ENCODE measurements around the gene CDKAL1. TPM values are rescaled to one million over a fixed set of nuclear protein-coding genes. Genes with fewer than 3 reads are reported as not detected.
A peak's percentile ranks its signal among the peaks of the same experiment; 100 is the strongest.
"Not testable (repeated sequence)": the region's sequence is repeated elsewhere in the genome, so short reads cannot be mapped to it uniquely, and the experiment has no call there.

CDKAL1 gene
- 12.4 and 13.1 TPM in 2 replicates for total RNA-seq (2012; rRNA removed)

- H3K4me3 ChIP-seq (ENCODE audit: low read length): peak within 1 kb of the TSS; percentile 85
Measured at GRCh38 chr6:20534295-20535262, at the start of gene CDKAL1. TSS of gene CDKAL1 (plus strand) at chr6:20534457. CDS start at chr6:20546351, 11,894 bp downstream.

GRCh38 chr6:20486641-20487040, 47.6 kb upstream of the CDKAL1 start:
- Histone ChIP-seq H3K4me1 (ENCODE audit: control insufficient read depth, insufficient read depth, low read length) (no peaks in the 10 kb centered on the region), H3K36me3 (ENCODE audit: insufficient read depth, low read length) (peaks cover 76% of the 10 kb centered on the region), H3K4me3 (ENCODE audit: low read length) (no peak overlapping the region), H3K4me2 (ENCODE audit: low read length) (no peak overlapping the region), H3K9me3 (replicated peaks; ENCODE audit: low read length) (no peaks in the 10 kb centered on the region), H3K9ac (ENCODE audit: low read depth, low read length) (no peak overlapping the region), H3K27me3 (ENCODE audit: control insufficient read depth, insufficient read depth, low read length) (no peaks in the 10 kb centered on the region)

More at GRCh38 chr6:20534295-20535262, at the start of gene CDKAL1:
- Histone ChIP-seq H3K27me3 (ENCODE audit: control insufficient read depth, insufficient read depth, low read length) (no peaks in the 10 kb centered on the region), H3K4me2 (ENCODE audit: low read length) (peak within 1 kb of the TSS; percentile 88), H3K9me3 (replicated peaks; ENCODE audit: low read length) (no peaks in the 10 kb centered on the region), H3K4me1 (ENCODE audit: control insufficient read depth, insufficient read depth, low read length) (peaks cover 14% of the 10 kb centered on the region), H3K9ac (ENCODE audit: low read depth, low read length) (peak within 1 kb of the TSS; percentile 87), H3K36me3 (ENCODE audit: insufficient read depth, low read length) (no peaks in the 10 kb centered on the region)

- Histone ChIP-seq H3K9me3 (replicated peaks; ENCODE audit: low read length) (no peaks in the 10 kb centered on the region), H3K27me3 (ENCODE audit: control insufficient read depth, insufficient read depth, low read length) (no peaks in the 10 kb centered on the region), H3K9ac (ENCODE audit: low read depth, low read length) (no peak overlapping the region), H3K4me3 (ENCODE audit: low read length) (no peak overlapping the region), H3K4me2 (ENCODE audit: low read length) (no peak overlapping the region), H3K4me1 (ENCODE audit: control insufficient read depth, insufficient read depth, low read length) (no peaks in the 10 kb centered on the region), H3K36me3 (ENCODE audit: insufficient read depth, low read length) (peaks cover 73% of the 10 kb centered on the region)
Measured at GRCh38 chr6:20487669-20488375, 46.4 kb upstream of the CDKAL1 start.

GRCh38 chr6:20490591-20490990, 43.7 kb upstream of the CDKAL1 start:
- H3K9ac ChIP-seq (ENCODE audit: low read depth, low read length): no peak overlapping the region

GRCh38 chr6:20492099-20492498, 42.2 kb upstream of the CDKAL1 start:
- H3K36me3 ChIP-seq (ENCODE audit: insufficient read depth, low read length): peaks cover 47% of the 10 kb centered on the region
- no peak overlapping the region for H3K4me2 ChIP-seq (ENCODE audit: low read length)
- H3K4me1 ChIP-seq (ENCODE audit: control insufficient read depth, insufficient read depth, low read length): no peaks in the 10 kb centered on the region
- no peak overlapping the region for H3K9ac ChIP-seq (ENCODE audit: low read depth, low read length)
- H3K27me3 ChIP-seq (ENCODE audit: control insufficient read depth, insufficient read depth, low read length): no peaks in the 10 kb centered on the region
- no peaks in the 10 kb centered on the region for H3K9me3 ChIP-seq (replicated peaks; ENCODE audit: low read length)
- no peak overlapping the region for H3K4me3 ChIP-seq (ENCODE audit: low read length)

More at GRCh38 chr6:20490591-20490990, 43.7 kb upstream of the CDKAL1 start:
- no peak overlapping the region for H3K4me2 ChIP-seq (ENCODE audit: low read length)
- H3K4me3 ChIP-seq (ENCODE audit: low read length): no peak overlapping the region
- no peaks in the 10 kb centered on the region for H3K4me1 ChIP-seq (ENCODE audit: control insufficient read depth, insufficient read depth, low read length)
- no peaks in the 10 kb centered on the region for H3K9me3 ChIP-seq (replicated peaks; ENCODE audit: low read length)
- H3K27me3 ChIP-seq (ENCODE audit: control insufficient read depth, insufficient read depth, low read length): no peaks in the 10 kb centered on the region
- peaks cover 55% of the 10 kb centered on the region for H3K36me3 ChIP-seq (ENCODE audit: insufficient read depth, low read length)

- Histone ChIP-seq H3K36me3 (ENCODE audit: insufficient read depth, low read length) (peaks cover under 1% of the 10 kb centered on the region), H3K9ac (ENCODE audit: low read depth, low read length) (no peak overlapping the region), H3K9me3 (replicated peaks; ENCODE audit: low read length) (no peaks in the 10 kb centered on the region), H3K4me3 (ENCODE audit: low read length) (no peak overlapping the region), H3K4me1 (ENCODE audit: control insufficient read depth, insufficient read depth, low read length) (peaks cover 17% of the 10 kb centered on the region), H3K4me2 (ENCODE audit: low read length) (no peak overlapping the region), H3K27me3 (ENCODE audit: control insufficient read depth, insufficient read depth, low read length) (no peaks in the 10 kb centered on the region)
Measured at GRCh38 chr6:20497216-20498040, 36.8 kb upstream of the CDKAL1 start.

- no peak overlapping the region for H3K9ac ChIP-seq (ENCODE audit: low read depth, low read length)
- no peak overlapping the region for H3K4me2 ChIP-seq (ENCODE audit: low read length)
- H3K27me3 ChIP-seq (ENCODE audit: control insufficient read depth, insufficient read depth, low read length): no peaks in the 10 kb centered on the region
- H3K4me3 ChIP-seq (ENCODE audit: low read length): no peak overlapping the region
- peaks cover 17% of the 10 kb centered on the region for H3K4me1 ChIP-seq (ENCODE audit: control insufficient read depth, insufficient read depth, low read length)
- H3K36me3 ChIP-seq (ENCODE audit: insufficient read depth, low read length): no peaks in the 10 kb centered on the region
- H3K9me3 ChIP-seq (replicated peaks; ENCODE audit: low read length): no peaks in the 10 kb centered on the region
Measured at GRCh38 chr6:20498041-20498385, 36.2 kb upstream of the CDKAL1 start.

- H3K27me3 ChIP-seq (ENCODE audit: control insufficient read depth, insufficient read depth, low read length): no peaks in the 10 kb centered on the region
- no peaks in the 10 kb centered on the region for H3K36me3 ChIP-seq (ENCODE audit: insufficient read depth, low read length)
- no peak overlapping the region for H3K4me2 ChIP-seq (ENCODE audit: low read length)
- no peak overlapping the region for H3K9ac ChIP-seq (ENCODE audit: low read depth, low read length)
- H3K9me3 ChIP-seq (replicated peaks; ENCODE audit: low read length): no peaks in the 10 kb centered on the region
- no peaks in the 10 kb centered on the region for H3K4me1 ChIP-seq (ENCODE audit: control insufficient read depth, insufficient read depth, low read length)
- H3K4me3 ChIP-seq (ENCODE audit: low read length): no peak overlapping the region
Measured at GRCh38 chr6:20509212-20509611, 25.0 kb upstream of the CDKAL1 start.

GRCh38 chr6:20511852-20512251, 22.4 kb upstream of the CDKAL1 start:
- Histone ChIP-seq H3K4me2 (ENCODE audit: low read length) (no peak overlapping the region), H3K36me3 (ENCODE audit: insufficient read depth, low read length) (no peaks in the 10 kb centered on the region), H3K27me3 (ENCODE audit: control insufficient read depth, insufficient read depth, low read length) (no peaks in the 10 kb centered on the region), H3K4me1 (ENCODE audit: control insufficient read depth, insufficient read depth, low read length) (peaks cover 7% of the 10 kb centered on the region), H3K9me3 (replicated peaks; ENCODE audit: low read length) (no peaks in the 10 kb centered on the region), H3K9ac (ENCODE audit: low read depth, low read length) (no peak overlapping the region), H3K4me3 (ENCODE audit: low read length) (no peak overlapping the region)

- not testable (repeated sequence) for H3K36me3 ChIP-seq (ENCODE audit: insufficient read depth, low read length); H3K4me3 ChIP-seq (ENCODE audit: low read length); H3K4me2 ChIP-seq (ENCODE audit: low read length); H3K9me3 ChIP-seq (replicated peaks; ENCODE audit: low read length); H3K27me3 ChIP-seq (ENCODE audit: control insufficient read depth, insufficient read depth, low read length); H3K9ac ChIP-seq (ENCODE audit: low read depth, low read length); H3K4me1 ChIP-seq (ENCODE audit: control insufficient read depth, insufficient read depth, low read length)
Measured at GRCh38 chr6:20525208-20525607, 9.0 kb upstream of the CDKAL1 start.

GRCh38 chr6:20529086-20529448, 5.2 kb upstream of the CDKAL1 start:
- not testable (repeated sequence) for H3K9me3 ChIP-seq (replicated peaks; ENCODE audit: low read length); H3K4me3 ChIP-seq (ENCODE audit: low read length); H3K36me3 ChIP-seq (ENCODE audit: insufficient read depth, low read length); H3K27me3 ChIP-seq (ENCODE audit: control insufficient read depth, insufficient read depth, low read length); H3K9ac ChIP-seq (ENCODE audit: low read depth, low read length)
- peaks cover 15% of the 10 kb centered on the region for H3K4me1 ChIP-seq (ENCODE audit: control insufficient read depth, insufficient read depth, low read length)
- peak overlapping the region; percentile 28 for H3K4me2 ChIP-seq (ENCODE audit: low read length)
